ENCODE data around the gene ATF6.
A peak's percentile ranks its signal among the peaks of the same experiment; 100 is the strongest.

The ATF6 gene

DNA sequence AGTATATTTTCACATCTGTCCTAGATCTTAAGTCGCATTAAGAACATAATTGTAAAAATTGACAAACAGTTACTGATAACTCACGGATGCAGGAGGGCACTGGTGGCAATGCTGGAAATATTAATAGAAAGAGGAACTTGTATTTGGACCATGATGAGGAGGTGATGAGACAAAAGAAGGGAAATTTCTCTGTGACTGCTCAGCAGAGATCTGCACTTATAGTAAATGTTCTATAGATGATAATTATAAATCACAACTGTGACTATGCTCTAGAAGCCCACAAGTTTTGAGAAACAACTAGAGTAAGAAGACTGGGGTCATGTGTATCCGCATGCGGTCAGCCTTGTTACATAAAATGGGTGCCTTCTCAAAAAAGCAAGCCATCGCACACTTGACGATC lies 25.2 kb upstream of the ATF6 start:
- CTCF ChIA-PET: interaction anchor here (0.7 to 6.8 kb wide), 22 partner anchors 8 to 892 kb away, joined by 3 to 70 read pairs (median 6); partner anchors contain the start of genes DUSP12 and FCRLA
- TF ChIP-seq, protein P1, sequence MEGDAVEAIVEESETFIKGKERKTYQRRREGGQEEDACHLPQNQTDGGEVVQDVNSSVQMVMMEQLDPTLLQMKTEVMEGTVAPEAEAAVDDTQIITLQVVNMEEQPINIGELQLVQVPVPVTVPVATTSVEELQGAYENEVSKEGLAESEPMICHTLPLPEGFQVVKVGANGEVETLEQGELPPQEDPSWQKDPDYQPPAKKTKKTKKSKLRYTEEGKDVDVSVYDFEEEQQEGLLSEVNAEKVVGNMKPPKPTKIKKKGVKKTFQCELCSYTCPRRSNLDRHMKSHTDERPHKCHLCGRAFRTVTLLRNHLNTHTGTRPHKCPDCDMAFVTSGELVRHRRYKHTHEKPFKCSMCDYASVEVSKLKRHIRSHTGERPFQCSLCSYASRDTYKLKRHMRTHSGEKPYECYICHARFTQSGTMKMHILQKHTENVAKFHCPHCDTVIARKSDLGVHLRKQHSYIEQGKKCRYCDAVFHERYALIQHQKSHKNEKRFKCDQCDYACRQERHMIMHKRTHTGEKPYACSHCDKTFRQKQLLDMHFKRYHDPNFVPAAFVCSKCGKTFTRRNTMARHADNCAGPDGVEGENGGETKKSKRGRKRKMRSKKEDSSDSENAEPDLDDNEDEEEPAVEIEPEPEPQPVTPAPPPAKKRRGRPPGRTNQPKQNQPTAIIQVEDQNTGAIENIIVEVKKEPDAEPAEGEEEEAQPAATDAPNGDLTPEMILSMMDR (IDR thresholded peaks at IDR 0.05; ENCODE audit: control extremely low read depth, extremely low read depth, low read depth, missing control alignments): no peak
- no peak for DNase-seq (ENCODE audit: extremely low spot score)
- POLR2A ChIA-PET: no interaction called here

DNA sequence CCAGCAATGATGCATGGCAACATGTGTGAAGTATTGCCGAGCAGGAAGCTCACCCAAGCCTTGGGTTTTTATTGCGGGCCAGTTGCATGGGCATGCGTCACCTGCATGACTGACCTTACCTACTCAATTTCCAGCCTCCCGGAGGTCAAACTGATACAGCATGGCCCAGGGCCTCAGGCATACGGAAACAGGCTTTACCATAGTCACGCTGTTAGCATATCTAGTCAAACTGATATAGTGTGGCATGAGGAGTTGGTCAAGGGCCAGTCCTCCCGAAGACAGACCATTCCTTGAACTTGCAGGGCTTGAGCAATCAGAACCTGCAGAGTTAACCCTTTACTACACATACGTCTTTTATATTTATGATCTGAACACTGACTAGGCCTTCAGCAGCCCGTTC lies 22.9 kb upstream of the ATF6 start:
- ChIA-PET POLR2A (no interaction called here), CTCF (interaction anchor here (1.1 to 6.8 kb wide), 3 partner anchors 95 to 259 kb away, joined by 3 to 70 read pairs (median 23); no protein-coding TSS in a partner anchor)
- TF ChIP-seq, protein P1 (IDR thresholded peaks at IDR 0.05; ENCODE audit: control extremely low read depth, extremely low read depth, low read depth, missing control alignments): no peak
- DNase-seq (ENCODE audit: extremely low spot score): no peak

DNA sequence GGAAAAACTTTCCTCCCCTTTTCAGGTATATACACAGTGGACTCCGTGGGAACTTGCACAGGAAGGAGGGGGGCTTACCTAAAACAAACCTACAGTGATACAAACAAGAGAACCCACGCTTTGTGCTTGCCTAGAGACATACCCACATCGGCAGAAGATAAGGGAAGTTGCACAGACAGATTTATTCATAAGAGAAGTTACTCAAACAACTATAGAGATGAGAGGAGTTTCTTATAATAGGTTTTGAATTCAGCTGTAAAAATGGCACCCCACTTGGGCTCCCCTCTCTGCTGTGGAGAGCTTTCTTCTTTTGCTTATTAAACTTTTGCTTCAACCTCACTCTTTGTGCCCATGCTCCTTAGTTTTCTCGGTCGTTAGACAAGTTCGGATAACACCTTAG lies 18.3 kb upstream of the ATF6 start:
- CTCF ChIA-PET: interaction anchor here (1.2 kb wide), 1 partner anchor 9 kb away, joined by 7 read pairs; no protein-coding TSS in a partner anchor
- DNase-seq (ENCODE audit: extremely low spot score): no peak
- TF ChIP-seq, protein P1 (IDR thresholded peaks at IDR 0.05; ENCODE audit: control extremely low read depth, extremely low read depth, low read depth, missing control alignments): no peak
- POLR2A ChIA-PET: no interaction called here

DNA sequence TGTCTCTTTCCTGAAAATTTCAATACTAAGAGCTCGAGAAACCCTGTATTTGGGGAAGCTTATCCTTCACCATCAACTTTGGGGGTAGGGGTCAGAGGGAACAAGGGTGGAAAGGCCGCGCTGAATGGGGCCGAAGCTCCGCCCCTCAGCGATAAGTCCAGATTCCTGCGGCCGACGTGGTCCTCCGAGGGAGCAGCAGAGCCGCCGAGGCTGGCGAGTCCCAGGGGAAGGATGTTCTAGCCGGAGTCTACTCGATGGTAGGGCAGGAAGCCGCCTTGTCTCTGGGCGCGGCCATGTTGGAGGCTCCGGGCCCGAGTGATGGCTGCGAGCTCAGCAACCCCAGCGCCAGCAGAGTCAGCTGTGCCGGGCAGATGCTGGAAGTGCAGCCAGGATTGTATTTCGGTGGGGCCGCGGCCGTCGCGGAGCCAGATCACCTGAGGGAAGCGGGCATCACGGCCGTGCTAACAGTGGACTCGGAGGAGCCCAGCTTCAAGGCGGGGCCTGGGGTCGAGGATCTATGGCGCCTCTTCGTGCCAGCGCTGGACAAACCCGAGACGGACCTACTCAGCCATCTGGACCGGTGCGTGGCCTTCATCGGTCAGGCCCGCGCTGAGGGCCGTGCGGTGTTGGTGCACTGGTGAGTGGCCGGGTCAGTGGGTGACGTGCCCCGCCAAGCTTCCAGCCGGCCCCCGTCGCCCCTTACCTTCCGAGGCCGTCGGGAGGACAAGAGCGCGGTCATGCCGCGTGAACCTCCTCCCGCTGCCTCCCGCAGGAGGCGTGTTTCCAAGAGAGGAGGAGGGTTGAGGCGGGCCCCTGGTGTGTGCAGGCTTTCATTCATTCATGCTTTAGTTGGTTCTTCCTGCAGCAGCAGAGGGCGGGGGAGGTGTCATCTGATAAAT lies 16.4 kb upstream of the ATF6 start, which contains the start of gene DUSP12:
TSS of gene DUSP12 (plus strand) at position 278 of the 899 bp plus-strand sequence. CDS start at position 294, 16 bp downstream.
- ChIA-PET POLR2A (interaction anchor here (1.1 to 1.3 kb wide), 2 partner anchors 13 to 17 kb away, joined by 3 to 5 read pairs; partner anchors contain the start of gene ATF6), CTCF (interaction anchor here (0.8 to 2.3 kb wide), 14 partner anchors 8 to 287 kb away, joined by 3 to 16 read pairs (median 4); no protein-coding TSS in a partner anchor)
- TF ChIP-seq, protein P1 (IDR thresholded peaks at IDR 0.05; ENCODE audit: control extremely low read depth, extremely low read depth, low read depth, missing control alignments): peak; percentile 49
- DNase-seq (ENCODE audit: extremely low spot score): peak; percentile 90

DNA sequence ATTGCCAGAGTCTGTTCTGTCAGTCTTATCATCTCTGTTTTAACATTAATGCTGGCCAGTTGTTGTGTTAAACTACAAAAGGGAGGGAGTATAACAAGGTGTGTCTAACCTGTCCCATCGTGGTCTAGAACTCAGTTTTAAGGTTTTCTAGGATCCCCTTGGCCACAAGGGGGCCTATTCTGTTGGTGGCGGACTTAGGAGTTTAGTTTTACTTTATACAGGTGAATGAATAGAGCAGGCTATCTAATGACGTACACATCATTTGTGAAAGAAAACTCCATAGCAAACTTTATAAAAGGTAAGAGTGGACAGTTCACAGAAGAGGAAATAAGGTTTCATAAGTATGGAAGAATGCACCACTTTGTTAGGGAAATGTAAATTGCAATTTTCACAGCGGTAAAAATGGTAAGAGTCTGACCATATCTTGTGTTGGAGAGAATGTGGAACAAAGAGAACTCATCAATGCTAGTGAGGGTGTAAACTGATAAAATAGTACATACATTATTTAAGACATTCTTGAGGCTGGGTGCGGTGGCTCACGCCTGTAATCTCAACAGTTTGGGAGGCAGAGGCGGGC lies 2.5 kb upstream of the ATF6 start:
- CTCF ChIA-PET: interaction anchor here (0.7 to 2.9 kb wide), 7 partner anchors 8 to 274 kb away, joined by 3 to 14 read pairs (median 8); no protein-coding TSS in a partner anchor
- TF ChIP-seq, protein P1 (IDR thresholded peaks at IDR 0.05; ENCODE audit: control extremely low read depth, extremely low read depth, low read depth, missing control alignments): peak; percentile 41
- peak; percentile 34 for DNase-seq (ENCODE audit: extremely low spot score)
- POLR2A ChIA-PET: interaction anchor here (0.8 kb wide), 1 partner anchor 14 kb away, joined by 5 read pairs; the partner anchor contains the start of gene DUSP12

DNA sequence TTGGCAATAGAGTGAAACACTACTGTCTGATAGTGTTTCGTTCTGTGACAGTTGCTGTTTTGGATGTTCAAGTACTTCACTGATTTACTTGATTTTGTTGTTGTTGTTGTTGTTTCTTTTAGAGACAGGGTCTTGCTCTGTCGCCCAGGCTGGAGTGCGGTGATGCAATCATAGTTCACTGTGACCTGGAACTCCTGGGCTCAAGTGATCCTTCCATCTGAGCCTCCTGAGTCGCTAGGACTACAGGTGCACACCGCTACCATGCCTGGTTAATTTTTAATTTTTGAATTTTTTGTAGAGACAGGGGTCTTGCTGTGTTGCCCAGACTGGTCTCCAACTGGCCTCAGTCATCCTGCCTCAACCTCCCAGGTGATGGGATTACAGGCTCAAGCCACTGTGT lies 2.3 kb downstream of the ATF6 start:
- DNase-seq (ENCODE audit: extremely low spot score): no peak
- TF ChIP-seq, protein P1 (IDR thresholded peaks at IDR 0.05; ENCODE audit: control extremely low read depth, extremely low read depth, low read depth, missing control alignments): no peak
- ChIA-PET CTCF (interaction anchor here (1.6 kb wide), 1 partner anchor 10 kb away, joined by 3 read pairs; no protein-coding TSS in a partner anchor), POLR2A (no interaction called here)
